ENCODE measurements around the gene TBC1D30.

DNA sequence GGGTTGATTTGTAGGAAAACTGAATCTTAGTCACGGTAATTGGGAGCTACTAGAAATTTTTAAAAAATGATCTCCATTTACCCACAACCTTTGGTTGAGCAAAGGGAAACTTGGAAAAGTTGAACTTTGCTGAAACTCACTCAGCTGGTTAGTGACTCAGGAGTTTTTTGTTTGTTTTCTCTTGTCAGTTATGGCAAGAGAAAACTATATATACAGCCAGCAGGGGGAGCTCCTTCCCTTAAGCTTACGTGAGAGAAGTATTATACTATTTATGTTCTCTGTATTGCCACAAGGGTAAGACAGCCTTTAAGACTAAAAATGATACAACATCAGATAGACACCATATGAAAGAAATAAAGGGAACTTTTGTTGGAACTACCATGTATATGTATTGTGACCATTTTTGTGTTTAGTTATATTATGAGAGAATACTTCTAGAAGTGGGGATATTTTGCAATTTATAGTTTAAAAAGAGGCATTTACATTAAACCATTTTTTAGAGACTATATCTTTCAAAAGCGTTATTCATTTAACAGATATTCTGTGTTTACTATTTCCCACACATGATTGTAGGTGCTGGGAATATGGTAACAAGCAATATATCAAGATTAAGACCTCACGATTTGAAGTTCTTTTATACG, 28.1 kb upstream of the TBC1D30 start:
- TF ChIP-seq, protein P1, sequence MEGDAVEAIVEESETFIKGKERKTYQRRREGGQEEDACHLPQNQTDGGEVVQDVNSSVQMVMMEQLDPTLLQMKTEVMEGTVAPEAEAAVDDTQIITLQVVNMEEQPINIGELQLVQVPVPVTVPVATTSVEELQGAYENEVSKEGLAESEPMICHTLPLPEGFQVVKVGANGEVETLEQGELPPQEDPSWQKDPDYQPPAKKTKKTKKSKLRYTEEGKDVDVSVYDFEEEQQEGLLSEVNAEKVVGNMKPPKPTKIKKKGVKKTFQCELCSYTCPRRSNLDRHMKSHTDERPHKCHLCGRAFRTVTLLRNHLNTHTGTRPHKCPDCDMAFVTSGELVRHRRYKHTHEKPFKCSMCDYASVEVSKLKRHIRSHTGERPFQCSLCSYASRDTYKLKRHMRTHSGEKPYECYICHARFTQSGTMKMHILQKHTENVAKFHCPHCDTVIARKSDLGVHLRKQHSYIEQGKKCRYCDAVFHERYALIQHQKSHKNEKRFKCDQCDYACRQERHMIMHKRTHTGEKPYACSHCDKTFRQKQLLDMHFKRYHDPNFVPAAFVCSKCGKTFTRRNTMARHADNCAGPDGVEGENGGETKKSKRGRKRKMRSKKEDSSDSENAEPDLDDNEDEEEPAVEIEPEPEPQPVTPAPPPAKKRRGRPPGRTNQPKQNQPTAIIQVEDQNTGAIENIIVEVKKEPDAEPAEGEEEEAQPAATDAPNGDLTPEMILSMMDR (IDR thresholded peaks at IDR 0.05), result peak; percentile 57 to 87 (median 68)
- no peak for TF ChIP-seq POLR2A (IDR thresholded peaks at IDR 0.05)
